ENCODE data around the gene BTNL9. TPM values are rescaled to one million over a fixed set of nuclear protein-coding genes. Genes with fewer than 3 reads are reported as not detected.

BTNL9 gene
- total RNA-seq, 1 donor from 2014 or later = 0.24 TPM

DNA sequence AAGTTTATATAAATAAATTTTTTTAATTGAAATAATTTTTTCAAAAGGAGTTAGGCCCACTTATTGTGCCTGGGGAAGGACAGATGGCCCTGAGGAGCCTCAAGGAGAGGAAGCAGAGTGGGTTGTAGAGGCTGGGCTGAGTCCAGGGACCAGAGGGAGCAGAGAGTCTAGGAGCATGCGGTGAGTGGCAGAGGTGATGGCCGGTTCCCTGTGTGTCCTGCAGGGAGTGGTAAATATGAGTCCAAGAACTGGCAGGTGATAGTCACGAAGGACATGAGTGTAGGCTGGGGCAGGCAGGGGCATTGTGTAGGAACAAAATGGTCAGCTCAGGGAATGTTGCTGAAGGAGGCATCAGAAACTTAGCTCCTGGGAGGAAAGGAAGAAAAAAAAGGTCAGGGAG is 8.3 kb upstream of the BTNL9 start:
- Mint-ChIP-seq H3K9me3 (peaks cover 2% of the 10 kb centered on the region), H3K36me3 (no peaks in the 10 kb centered on the region), H3K27ac (no peak overlapping the region), H3K4me1 (no peaks in the 10 kb centered on the region), H3K27me3 (ENCODE audit: insufficient read depth, low read depth) (peaks cover 9% of the 10 kb centered on the region), H3K4me3 (no peak overlapping the region)
- no peak overlapping the region for H3K9ac ChIP-seq
- no peak overlapping the region for H3K4me3 ChIP-seq
- H4K20me1 ChIP-seq (ENCODE audit: low read depth) = no peaks in the 10 kb centered on the region
- H2AFZ ChIP-seq (replicated peaks) = no peak overlapping the region
- H3K27me3 ChIP-seq = peaks cover 15% of the 10 kb centered on the region
- no peaks in the 10 kb centered on the region for H3K79me2 ChIP-seq (ENCODE audit: low read depth)
- TF ChIP-seq, protein P1, sequence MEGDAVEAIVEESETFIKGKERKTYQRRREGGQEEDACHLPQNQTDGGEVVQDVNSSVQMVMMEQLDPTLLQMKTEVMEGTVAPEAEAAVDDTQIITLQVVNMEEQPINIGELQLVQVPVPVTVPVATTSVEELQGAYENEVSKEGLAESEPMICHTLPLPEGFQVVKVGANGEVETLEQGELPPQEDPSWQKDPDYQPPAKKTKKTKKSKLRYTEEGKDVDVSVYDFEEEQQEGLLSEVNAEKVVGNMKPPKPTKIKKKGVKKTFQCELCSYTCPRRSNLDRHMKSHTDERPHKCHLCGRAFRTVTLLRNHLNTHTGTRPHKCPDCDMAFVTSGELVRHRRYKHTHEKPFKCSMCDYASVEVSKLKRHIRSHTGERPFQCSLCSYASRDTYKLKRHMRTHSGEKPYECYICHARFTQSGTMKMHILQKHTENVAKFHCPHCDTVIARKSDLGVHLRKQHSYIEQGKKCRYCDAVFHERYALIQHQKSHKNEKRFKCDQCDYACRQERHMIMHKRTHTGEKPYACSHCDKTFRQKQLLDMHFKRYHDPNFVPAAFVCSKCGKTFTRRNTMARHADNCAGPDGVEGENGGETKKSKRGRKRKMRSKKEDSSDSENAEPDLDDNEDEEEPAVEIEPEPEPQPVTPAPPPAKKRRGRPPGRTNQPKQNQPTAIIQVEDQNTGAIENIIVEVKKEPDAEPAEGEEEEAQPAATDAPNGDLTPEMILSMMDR (IDR thresholded peaks at IDR 0.05) = no peak
- TF ChIP-seq EZH2phosphoT487 (IDR thresholded peaks at IDR 0.05) = no peak
- no peak for TF ChIP-seq EZH2 (IDR thresholded peaks at IDR 0.05)
- no peaks in the 10 kb centered on the region for H3K9me3 ChIP-seq (ENCODE audit: low read depth)
- peaks cover 7% of the 10 kb centered on the region for H3K4me1 ChIP-seq
- DNase-seq (ENCODE audit: low spot score) = no peak
- no peak overlapping the region for H3K27ac ChIP-seq
- peaks cover 4% of the 10 kb centered on the region for H3F3A ChIP-seq (ENCODE audit: low read depth)
- no peaks in the 10 kb centered on the region for H3K36me3 ChIP-seq
- no peak overlapping the region for H3K4me2 ChIP-seq

GRCh38 chr5:181035991-181036815 is 3.9 kb upstream of the BTNL9 start:
- Mint-ChIP-seq H3K36me3 (no peaks in the 10 kb centered on the region), H3K27ac (no peak overlapping the region), H3K9me3 (no peaks in the 10 kb centered on the region), H3K4me3 (peak overlapping the region; percentile 33), H3K4me1 (peaks cover 6% of the 10 kb centered on the region), H3K27me3 (ENCODE audit: insufficient read depth, low read depth) (no peaks in the 10 kb centered on the region)
- H3K4me1 ChIP-seq = peaks cover 7% of the 10 kb centered on the region
- no peaks in the 10 kb centered on the region for H3K36me3 ChIP-seq
- no peak overlapping the region for H3K9ac ChIP-seq
- H3K4me3 ChIP-seq = no peak overlapping the region
- H3K4me2 ChIP-seq = no peak overlapping the region
- no peaks in the 10 kb centered on the region for H3K79me2 ChIP-seq (ENCODE audit: low read depth)
- peak overlapping the region; percentile 63 for H2AFZ ChIP-seq (replicated peaks)
- DNase-seq (ENCODE audit: low spot score) = peak; percentile 22
- H3K9me3 ChIP-seq (ENCODE audit: low read depth) = no peaks in the 10 kb centered on the region
- no peaks in the 10 kb centered on the region for H4K20me1 ChIP-seq (ENCODE audit: low read depth)
- TF ChIP-seq EZH2phosphoT487 (IDR thresholded peaks at IDR 0.05) (no peak), EZH2 (IDR thresholded peaks at IDR 0.05) (no peak)
- TF ChIP-seq, protein P1 (IDR thresholded peaks at IDR 0.05) = no peak
- no peaks in the 10 kb centered on the region for H3F3A ChIP-seq (ENCODE audit: low read depth)
- peaks cover 22% of the 10 kb centered on the region for H3K27me3 ChIP-seq
- no peak overlapping the region for H3K27ac ChIP-seq

GRCh38 chr5:181036816-181037364 is 3.2 kb upstream of the BTNL9 start:
- no peaks in the 10 kb centered on the region for H3K9me3 Mint-ChIP-seq
- no peak overlapping the region for H3K9ac ChIP-seq
- peaks cover 7% of the 10 kb centered on the region for H3K4me1 ChIP-seq
- DNase-seq (ENCODE audit: low spot score) = no peak
- no peak for TF ChIP-seq EZH2 (IDR thresholded peaks at IDR 0.05)
- TF ChIP-seq, protein P1 (IDR thresholded peaks at IDR 0.05) = no peak
- no peak for TF ChIP-seq EZH2phosphoT487 (IDR thresholded peaks at IDR 0.05)
- no peak overlapping the region for H3K4me3 Mint-ChIP-seq
- H3K27ac ChIP-seq = no peak overlapping the region
- H3K27ac Mint-ChIP-seq = no peak overlapping the region
- no peaks in the 10 kb centered on the region for H3K27me3 Mint-ChIP-seq (ENCODE audit: insufficient read depth, low read depth)
- no peaks in the 10 kb centered on the region for H3K79me2 ChIP-seq (ENCODE audit: low read depth)
- H3K9me3 ChIP-seq (ENCODE audit: low read depth) = no peaks in the 10 kb centered on the region
- H3K4me1 Mint-ChIP-seq = peaks cover 6% of the 10 kb centered on the region
- H3K27me3 ChIP-seq = peaks cover 28% of the 10 kb centered on the region
- no peaks in the 10 kb centered on the region for H3K36me3 Mint-ChIP-seq
- no peaks in the 10 kb centered on the region for H4K20me1 ChIP-seq (ENCODE audit: low read depth)
- no peak overlapping the region for H3K4me3 ChIP-seq
- H3F3A ChIP-seq (ENCODE audit: low read depth) = no peaks in the 10 kb centered on the region
- no peaks in the 10 kb centered on the region for H3K36me3 ChIP-seq
- no peak overlapping the region for H3K4me2 ChIP-seq
- H2AFZ ChIP-seq (replicated peaks) = peak overlapping the region; percentile 63
